ENCODE data around the gene P3R3URF. TPM values are rescaled to one million over a fixed set of nuclear protein-coding genes. Genes with fewer than 3 reads are reported as not detected.

Gene P3R3URF
- total and polyA plus RNA-seq, 9 of the 15 experiments (the other 6 are each of a cell fraction or from before 2014, with no cell fraction given), result not detected

DNA sequence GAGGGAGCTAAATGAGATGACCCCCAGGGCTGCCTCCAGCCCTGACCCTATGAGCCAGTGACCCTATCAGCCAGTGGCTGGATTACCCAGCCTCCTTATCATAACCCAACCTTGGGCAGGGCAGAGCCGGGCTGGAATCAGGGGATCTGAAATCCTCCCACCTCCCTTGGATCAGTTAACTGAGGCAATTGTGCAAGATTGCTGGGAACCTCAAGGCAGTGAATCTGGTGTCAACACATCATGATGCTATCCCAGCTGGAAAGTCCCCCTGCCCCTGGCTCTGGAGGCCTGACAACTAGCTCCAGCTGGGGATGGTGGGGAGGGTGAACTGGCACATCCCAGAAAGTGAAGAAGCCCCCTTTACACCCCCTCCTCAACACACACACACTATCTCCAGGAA is 7.8 kb downstream of the P3R3URF start:
- WGBS (ENCODE audit: insufficient coverage, low coverage, missing lambda C conversion rate), result 0% methylated on average over 1 of the region's 1 CpG
- no peaks in the 10 kb centered on the region for H3K79me2 ChIP-seq (ENCODE audit: control insufficient read depth, insufficient read depth, low read length)
- no peak overlapping the region for H2AFZ ChIP-seq (ENCODE audit: low read depth, low read length)
- H3K9me3 ChIP-seq (replicated peaks; ENCODE audit: control insufficient read depth, insufficient read depth, low read depth, low read length), result no peaks in the 10 kb centered on the region
- peaks cover 6 to 26% of the 10 kb centered on the region in 2 experiments; a peak in 4 of 5 replicates for H3K4me1 ChIP-seq (replicated peaks in 1 of 2; ENCODE audit: control insufficient read depth in 2 of 2, insufficient read depth in 2 of 2, low read length in 2 of 2)
- BruUV-seq (replicated peaks), result no TSS peak
- H3K27me3 ChIP-seq (ENCODE audit: control insufficient read depth in 2 of 2, insufficient read depth in 2 of 2, low read length in 2 of 2), result peaks cover 3 to 23% of the 10 kb centered on the region in 2 experiments; a peak in 4 of 5 replicates
- no peaks in the 10 kb centered on the region for H4K20me1 ChIP-seq (replicated peaks; ENCODE audit: control insufficient read depth, insufficient read depth, low read length)
- H3K36me3 ChIP-seq (ENCODE audit: control insufficient read depth, insufficient read depth, low read length), result no peaks in the 10 kb centered on the region
- no peaks in the 10 kb centered on the region for H3K9me1 ChIP-seq (ENCODE audit: control insufficient read depth, insufficient read depth, low read length)
- no peak overlapping the region for H3K27ac ChIP-seq (ENCODE audit: extremely low read depth, low read depth, low read length)
- POLR2A ChIA-PET, result interaction anchor here (0.6 to 2.4 kb wide), 7 partner anchors 10 to 80 kb away, joined by 3 to 15 read pairs (median 3); no protein-coding TSS in a partner anchor
- no peak overlapping the region for H3K4me2 ChIP-seq (ENCODE audit: insufficient read depth, low read length)
- intact Hi-C loops (cut with micrococcal nuclease), result no loop called here
- no peak overlapping the region for H3K4me3 ChIP-seq
- in situ Hi-C loops (cut with MboI), result no loop called here
- CTCF ChIA-PET (ENCODE audit: low intra/inter-chr PET ratio), result no interaction called here
- DNase-seq (ENCODE audit: extremely low read depth in 1 of 4, low spot score in 3 of 4) (no peak), FAIRE-seq (no peak), ATAC-seq (no peak)
- H3K9ac ChIP-seq (ENCODE audit: insufficient read depth in 1 of 2, low read depth in 2 of 2, low read length in 2 of 2), result no peak overlapping the region; a peak in 1 of 4 replicates
- TF ChIP-seq RCOR1 (IDR thresholded peaks at IDR 0.05; ENCODE audit: borderline replicate concordance in 1 of 2, low read depth in 2 of 2, low read length in 2 of 2) (peak in 1 of 2 experiments; percentile 17; a peak in 1 of 4 replicates), SMAD1 (IDR thresholded peaks at IDR 0.05; ENCODE audit: low read depth, low read length, partially characterized antibody) (no peak), ZNF318 (IDR thresholded peaks at IDR 0.05; ENCODE audit: borderline replicate concordance in 1 of 2, low read depth in 1 of 2) (no peak), RBM22 (IDR thresholded peaks at IDR 0.05; ENCODE audit: low read depth, low read length, poor library complexity, severe bottlenecking) (no peak), PTTG1 (tag; IDR thresholded peaks at IDR 0.05; ENCODE audit: low read depth) (no peak), CEBPB (tag; IDR thresholded peaks at IDR 0.05) (peak; percentile 73), NR2F6 (CRISPR knock-in tag; IDR thresholded peaks at IDR 0.05) (no peak), RUNX1 (IDR thresholded peaks at IDR 0.05; ENCODE audit: low read depth) (no peak), ZNF707 (CRISPR knock-in tag; conservative IDR thresholded peaks at IDR 0.05) (no peak), NR2C2 (CRISPR knock-in tag; IDR thresholded peaks at IDR 0.05) (no peak), NR2C2 (tag; IDR thresholded peaks at IDR 0.05) (0 out of 2 replicates have a peak, but pooled peaks have one; percentile 20), MEF2D (tag; conservative IDR thresholded peaks at IDR 0.05; ENCODE audit: low read depth) (no peak)
- TF ChIP-seq, protein P1, sequence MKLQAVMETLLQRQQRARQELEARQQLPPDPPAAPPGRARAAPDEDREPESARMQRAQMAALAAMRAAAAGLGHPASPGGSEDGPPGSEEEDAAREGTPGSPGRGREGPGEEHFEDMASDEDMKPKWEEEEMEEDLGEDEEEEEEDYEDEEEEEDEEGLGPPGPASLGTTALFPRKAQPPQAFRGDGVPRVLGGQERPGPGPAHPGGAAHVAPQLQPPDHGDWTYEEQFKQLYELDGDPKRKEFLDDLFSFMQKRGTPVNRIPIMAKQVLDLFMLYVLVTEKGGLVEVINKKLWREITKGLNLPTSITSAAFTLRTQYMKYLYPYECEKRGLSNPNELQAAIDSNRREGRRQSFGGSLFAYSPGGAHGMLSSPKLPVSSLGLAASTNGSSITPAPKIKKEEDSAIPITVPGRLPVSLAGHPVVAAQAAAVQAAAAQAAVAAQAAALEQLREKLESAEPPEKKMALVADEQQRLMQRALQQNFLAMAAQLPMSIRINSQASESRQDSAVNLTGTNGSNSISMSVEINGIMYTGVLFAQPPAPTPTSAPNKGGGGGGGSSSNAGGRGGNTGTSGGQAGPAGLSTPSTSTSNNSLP (IDR thresholded peaks at IDR 0.05; ENCODE audit: borderline replicate concordance, low read depth, low read length), result no peak
